HG03045 (cell line): Measurements from ENCODE around the gene COMT.

Source experiments
- ATAC-seq: cut with Tn5 transposase; IDR thresholded peaks from one replicate; pipeline ENCODE4 v1.9.1; 2021; ENCODE audit warnings: mild to moderate bottlenecking, moderate library complexity; ENCODE audit not compliant: unreplicated experiment

The COMT gene

GRCh38 chr22:19981171-19981960 is 39.8 kb downstream of the COMT start:
- no peak for ATAC-seq

- no peak for ATAC-seq
Observed at GRCh38 chr22:19981961-19982920, 40.7 kb downstream of the COMT start.

- no peak for ATAC-seq
Observed at GRCh38 chr22:19982991-19983578, 41.5 kb downstream of the COMT start.

- ATAC-seq, result no peak
Observed at GRCh38 chr22:19983741-19984140, 42.2 kb downstream of the COMT start.

- ATAC-seq, result no peak
Observed at GRCh38 chr22:19984201-19984753, 42.7 kb downstream of the COMT start.

GRCh38 chr22:19984851-19985811 is 43.6 kb downstream of the COMT start:
- ATAC-seq, result no peak

- no peak for ATAC-seq
Observed at GRCh38 chr22:19986011-19986409, 44.4 kb downstream of the COMT start.

- ATAC-seq, result no peak
Observed at GRCh38 chr22:19986410-19987341, 45.1 kb downstream of the COMT start.

- ATAC-seq, result no peak
Observed at GRCh38 chr22:19987394-19988306, 46.1 kb downstream of the COMT start.

GRCh38 chr22:19988331-19988808 is 46.8 kb downstream of the COMT start:
- ATAC-seq, result no peak

GRCh38 chr22:19988965-19989724 is 47.6 kb downstream of the COMT start:
- ATAC-seq, result no peak

- ATAC-seq, result no peak
Observed at GRCh38 chr22:19989725-19990067, 48.1 kb downstream of the COMT start.

GRCh38 chr22:19990188-19990587 is 48.6 kb downstream of the COMT start:
- ATAC-seq, result no peak

- no peak for ATAC-seq
Observed at GRCh38 chr22:19990609-19991394, 49.2 kb downstream of the COMT start.

- ATAC-seq, result no peak
Observed at GRCh38 chr22:19991395-19991644, 49.7 kb downstream of the COMT start.

- no peak for ATAC-seq
Observed at GRCh38 chr22:19991645-19992451, 50.3 kb downstream of the COMT start.
